NCI-H748 (cell line): ENCODE data around the gene ROGDI.

ENCODE experiments used
- DNase-seq: peaks from one replicate; lab custom pipeline; 2025; ENCODE audit not compliant: unreplicated experiment; lab: John Stamatoyannopoulos, UW

ROGDI gene

DNA sequence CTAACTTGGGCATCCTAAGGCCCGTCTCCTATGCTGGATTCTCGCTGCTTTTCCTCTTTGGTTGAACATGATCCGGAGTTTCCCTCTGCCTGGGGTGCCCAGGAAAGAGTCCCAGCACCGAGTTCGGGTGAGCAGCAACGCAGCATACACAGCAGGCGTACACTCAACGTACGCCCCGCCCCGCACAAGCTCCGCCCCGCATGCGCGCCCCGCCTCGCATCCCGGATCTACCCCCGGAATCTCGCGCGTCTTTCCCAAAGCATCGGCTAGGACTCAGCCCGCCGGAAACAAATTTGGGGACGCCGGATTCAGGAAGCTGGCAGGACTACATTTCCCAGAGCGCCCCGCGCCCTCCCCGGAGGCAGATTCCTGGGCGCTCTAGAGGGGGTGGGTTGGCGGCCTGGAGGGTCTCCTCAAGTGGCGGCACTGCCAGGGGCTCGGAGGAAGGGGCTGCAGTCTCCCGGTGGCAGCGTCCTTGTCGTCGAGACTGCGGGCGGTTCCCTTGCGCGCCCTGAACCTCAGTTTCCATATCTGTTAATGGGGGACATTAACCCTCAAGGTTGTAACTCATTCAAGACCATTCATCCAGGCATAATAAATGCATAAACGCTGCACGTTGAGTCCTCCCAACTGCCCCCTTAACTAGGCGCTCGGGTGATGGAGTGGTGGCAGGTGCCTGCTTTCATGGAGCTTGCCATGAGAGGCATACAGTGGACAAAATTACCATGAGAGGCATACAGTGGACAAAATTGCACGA lies 33.7 kb downstream of the ROGDI start:
- DNase-seq: peak; percentile 94

DNA sequence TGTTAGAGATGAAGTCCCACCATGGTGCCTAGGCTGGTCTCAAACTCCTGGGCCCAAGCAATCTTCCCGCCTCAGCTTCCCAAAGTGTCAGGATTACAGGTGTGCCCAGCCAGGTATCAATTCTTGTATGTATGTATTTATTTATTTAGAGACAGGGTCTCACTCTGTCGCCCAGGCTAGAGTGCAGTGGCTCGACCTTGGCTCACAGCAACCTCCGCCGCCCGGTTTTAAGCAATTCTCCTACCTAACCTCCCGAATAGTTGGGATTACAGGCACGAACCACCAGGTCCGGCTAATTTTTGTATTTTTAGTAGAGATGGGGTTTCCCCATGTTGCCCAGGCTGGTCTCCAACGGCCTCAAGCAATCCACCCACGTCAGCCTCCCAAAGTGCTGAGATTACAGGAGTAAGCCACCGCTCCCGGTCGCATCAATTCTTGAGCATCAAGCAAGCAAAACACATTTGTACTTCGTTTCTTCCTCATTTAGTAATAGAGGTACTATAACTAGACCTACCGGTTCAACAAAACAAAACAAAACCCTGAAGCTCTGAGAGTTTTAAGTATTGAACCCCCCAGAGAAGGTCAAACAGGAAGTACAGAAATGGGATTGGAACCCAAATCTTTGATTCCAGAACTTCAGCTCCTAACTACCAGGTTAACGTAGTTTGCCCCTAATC lies 34.4 kb downstream of the ROGDI start:
- DNase-seq: no peak

GRCh38 chr16:4766875-4767628 lies 35.4 kb downstream of the ROGDI start, which contains the start of gene ZNF500:
Gene ZNF500 (minus strand): TSS chr16:4767162. CDS start chr16:4765978, 1,184 bp downstream.
- DNase-seq: peak; percentile 94

- DNase-seq: no peak
Measured at GRCh38 chr16:4765511-4766474, 36.6 kb downstream of the ROGDI start.

- DNase-seq: no peak
Measured at GRCh38 chr16:4763791-4764190, 38.6 kb downstream of the ROGDI start.

DNA sequence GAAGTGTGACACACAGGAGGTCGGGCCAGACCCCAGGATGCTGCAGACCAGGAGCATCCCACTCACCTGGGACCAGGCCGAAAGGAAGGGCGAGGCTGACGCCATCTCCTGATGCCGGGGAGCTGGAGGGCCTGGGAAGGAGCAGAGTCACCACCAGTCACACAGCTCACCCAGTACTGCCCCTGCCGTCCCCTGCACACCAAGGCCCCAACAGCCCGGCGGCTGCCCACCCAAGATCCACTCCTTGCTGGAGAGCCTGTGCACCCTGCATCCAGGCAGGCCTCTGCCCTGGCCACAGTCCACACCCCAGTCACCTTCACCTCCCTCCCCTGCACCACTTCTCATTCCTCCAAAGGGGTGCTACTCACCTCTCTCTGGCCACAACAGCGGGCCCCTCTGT lies 40.2 kb downstream of the ROGDI start:
- DNase-seq: no peak

GRCh38 chr16:4760221-4760910 lies 42.1 kb downstream of the ROGDI start:
- DNase-seq: no peak

GRCh38 chr16:4755687-4756086 lies 46.7 kb downstream of the ROGDI start:
- DNase-seq: no peak

- no peak for DNase-seq
Measured at GRCh38 chr16:4754865-4755264, 47.6 kb downstream of the ROGDI start.

DNA sequence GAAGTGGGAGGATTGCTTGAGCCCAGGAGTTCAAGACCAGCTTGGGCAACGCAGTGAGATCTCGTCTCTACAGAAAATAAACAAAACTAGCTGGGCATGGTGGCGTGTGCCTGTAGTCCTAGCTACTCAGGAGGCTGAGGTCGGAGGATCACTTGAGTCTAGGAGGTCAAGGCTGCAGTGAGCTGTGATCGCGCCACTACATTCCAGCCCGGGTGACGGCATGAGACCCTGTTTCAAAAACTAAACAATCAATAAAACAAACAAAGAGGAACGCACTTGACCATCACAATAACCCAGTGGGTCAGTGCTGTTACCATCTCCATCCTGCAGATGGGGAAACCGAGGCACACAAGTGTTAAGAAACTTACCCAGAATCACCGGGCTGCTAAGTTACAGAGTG lies 49.2 kb downstream of the ROGDI start:
- no peak for DNase-seq

- no peak for DNase-seq
Measured at GRCh38 chr16:4752351-4753100, 49.9 kb downstream of the ROGDI start.

GRCh38 chr16:4750896-4751295 lies 51.5 kb downstream of the ROGDI start:
- DNase-seq: no peak

- DNase-seq: no peak
Measured at GRCh38 chr16:4749700-4750257, 52.7 kb downstream of the ROGDI start.

DNA sequence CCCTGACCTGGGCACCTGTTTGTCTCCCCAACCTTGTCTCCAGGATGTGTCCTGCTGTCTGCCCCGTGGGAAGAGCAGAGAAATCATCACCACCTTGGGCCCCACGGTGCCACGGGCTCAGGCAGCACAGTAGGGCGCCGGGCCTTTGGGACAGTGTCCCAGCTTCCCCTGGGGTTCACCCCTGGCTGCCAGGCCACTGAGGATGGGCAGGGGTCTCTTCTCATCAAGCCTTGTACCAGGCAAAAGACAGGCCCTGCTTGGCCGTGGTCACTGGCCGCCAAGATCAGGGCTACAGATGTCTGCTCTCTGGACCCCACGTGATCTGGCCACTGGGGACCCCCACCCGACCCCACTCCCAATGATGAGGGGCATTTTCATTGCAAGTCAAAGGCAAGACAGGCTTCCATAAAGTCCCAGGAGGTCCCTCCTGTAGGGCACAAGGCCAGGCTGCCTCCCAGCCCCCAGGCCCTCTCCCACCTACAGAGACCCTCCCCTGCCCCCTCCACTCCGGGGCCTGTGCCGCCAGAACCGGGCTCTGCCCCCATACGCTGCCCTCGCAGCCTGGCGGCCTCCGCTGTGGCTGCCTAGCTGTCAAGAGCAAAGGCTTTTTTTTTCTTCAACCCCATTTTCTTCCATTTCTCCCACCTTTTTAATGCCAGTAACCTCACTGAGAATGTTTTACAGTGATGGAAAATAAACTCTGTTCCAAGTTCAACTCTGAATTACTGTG lies 53.6 kb downstream of the ROGDI start:
- DNase-seq: no peak

DNA sequence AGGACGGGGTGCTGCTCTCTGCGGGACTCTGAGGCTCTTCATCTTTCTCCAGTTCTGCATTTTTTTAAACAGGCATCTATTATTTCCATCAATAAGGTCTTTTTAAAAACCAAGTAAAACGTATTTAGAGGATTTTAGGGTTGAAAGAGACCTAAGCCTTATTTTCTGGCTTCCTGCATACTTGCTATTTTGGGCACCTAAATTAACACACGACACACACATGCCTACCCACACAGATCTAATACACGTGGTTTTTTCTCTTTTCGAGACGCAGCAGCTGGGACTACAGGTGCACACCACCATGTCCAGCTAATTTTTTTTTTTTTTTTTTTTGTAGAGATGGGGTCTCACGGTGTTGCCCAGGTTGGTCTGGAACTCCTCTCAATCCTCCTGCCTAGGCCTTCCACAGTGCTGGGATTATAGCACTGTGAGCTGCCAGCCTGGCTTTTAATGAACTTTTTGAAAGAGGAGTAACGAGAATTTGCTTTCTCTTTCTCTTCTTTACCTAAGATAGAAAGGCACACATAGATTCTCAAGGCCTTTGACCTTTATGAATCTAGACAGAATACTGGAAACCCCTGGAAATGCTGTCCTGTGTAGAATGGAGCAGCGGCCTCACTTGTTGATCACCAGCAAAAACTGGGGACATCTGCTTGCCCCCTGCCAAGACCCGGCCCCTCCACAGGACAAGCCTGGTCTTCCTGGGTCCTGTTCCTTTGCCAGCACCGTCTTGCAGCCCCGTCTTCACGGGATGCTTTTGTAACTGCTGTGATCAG lies 54.3 kb downstream of the ROGDI start:
- DNase-seq: no peak

GRCh38 chr16:4746991-4747574 lies 55.4 kb downstream of the ROGDI start:
- no peak for DNase-seq
